GM23248 (cell line): ENCODE data around the gene PLEKHA1.

Experiments
- EZH2 ChIP-seq: fragments of 200-600 bp; sonication (generic); IDR thresholded peaks from 2 replicates; pipeline ENCODE4 v1.6.1; 2018; ENCODE audit warnings: antibody characterized with exemption, mild to moderate bottlenecking; ENCODE audit not compliant: insufficient read depth, poor library complexity, severe bottlenecking
- EZH2phosphoT487 ChIP-seq: fragments of 200-600 bp; sonication (generic); IDR thresholded peaks from 2 replicates; pipeline ENCODE4 v1.6.1; 2018; ENCODE audit warnings: antibody characterized with exemption, moderate library complexity, mild to moderate bottlenecking, low read depth; ENCODE audit not compliant: insufficient read depth

- TF ChIP-seq EZH2 = no peak
- TF ChIP-seq EZH2phosphoT487 = no peak
These were observed 49.6 kb downstream of the PLEKHA1 start for GRCh38 chr10:122424059-122424458.
